ENCODE results near the gene IGFBPL1.
"Not testable (repeated sequence)": the region's sequence is repeated elsewhere in the genome, so short reads cannot be mapped to it uniquely, and the experiment has no call there.

The IGFBPL1 gene

DNA sequence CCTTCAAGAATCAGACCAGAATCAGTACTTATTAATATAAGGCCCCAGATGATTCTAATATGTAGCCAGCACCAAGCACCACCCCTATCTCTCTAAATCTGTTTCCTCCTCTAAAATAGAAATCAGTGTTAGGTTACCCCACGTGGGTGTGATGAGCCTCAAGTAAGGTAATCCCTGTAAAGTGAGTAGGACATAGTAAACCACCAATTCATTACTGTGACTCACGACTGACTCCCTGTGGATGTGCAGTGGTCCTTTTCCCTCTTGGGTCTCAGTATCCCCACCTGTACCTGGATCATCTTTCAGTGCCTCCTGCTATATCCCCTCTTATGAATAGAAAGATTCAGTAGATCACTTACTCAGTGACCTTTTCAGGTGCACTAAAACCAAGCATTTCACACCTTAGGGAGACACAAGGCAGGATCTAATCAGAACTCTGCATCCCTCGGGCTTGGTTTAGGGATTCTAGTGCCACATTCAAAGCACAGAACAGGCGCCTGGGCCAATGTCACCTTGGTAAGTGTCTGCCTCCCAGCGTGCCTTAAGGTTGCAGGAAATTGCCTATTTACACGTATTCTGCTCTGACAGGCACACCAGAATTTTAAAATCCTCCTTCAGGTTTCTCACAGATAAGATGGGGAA lies 43.9 kb downstream of the IGFBPL1 start:
- DNase-seq (ENCODE audit: extremely low read depth in 1 of 2, low read depth in 1 of 2), result no peak

DNA sequence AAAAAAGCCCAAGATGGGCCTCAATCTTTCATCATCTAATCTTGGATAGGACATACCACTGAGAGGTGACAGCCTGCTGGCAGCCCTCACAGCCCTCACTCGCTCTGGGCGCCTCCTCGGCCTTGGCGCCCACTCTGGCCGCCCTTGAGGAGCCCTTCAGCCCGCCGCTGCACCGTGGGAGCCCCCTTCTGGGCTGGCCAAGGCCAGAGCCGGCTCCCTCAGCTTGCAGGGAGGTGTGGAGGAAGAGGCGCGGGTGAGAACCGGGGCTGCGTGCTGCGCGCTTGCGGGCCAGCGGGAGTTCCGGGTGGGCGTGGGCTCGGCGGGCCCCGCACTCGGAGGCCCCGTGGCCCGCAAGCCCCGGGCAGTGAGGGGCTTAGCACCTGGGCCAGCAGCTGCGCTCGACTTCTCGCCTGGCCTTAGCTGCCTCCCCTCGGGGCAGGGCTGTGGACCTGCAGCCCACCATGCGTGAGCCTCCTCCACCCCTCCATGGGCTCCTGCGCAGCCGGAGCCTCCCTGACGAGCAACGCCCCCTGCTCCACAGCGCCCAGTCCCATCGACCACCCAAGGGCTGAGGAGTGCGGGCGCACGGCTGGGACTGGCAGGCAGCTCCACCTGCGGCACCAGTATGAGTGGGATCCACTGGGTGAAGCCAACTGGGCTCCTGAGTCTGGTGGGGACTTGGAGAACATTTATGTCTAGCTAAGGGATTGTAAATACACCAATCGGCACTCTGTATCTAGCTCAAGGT lies 46.7 kb downstream of the IGFBPL1 start:
- not testable (repeated sequence) for DNase-seq (ENCODE audit: extremely low read depth in 1 of 2, low read depth in 1 of 2)

DNA sequence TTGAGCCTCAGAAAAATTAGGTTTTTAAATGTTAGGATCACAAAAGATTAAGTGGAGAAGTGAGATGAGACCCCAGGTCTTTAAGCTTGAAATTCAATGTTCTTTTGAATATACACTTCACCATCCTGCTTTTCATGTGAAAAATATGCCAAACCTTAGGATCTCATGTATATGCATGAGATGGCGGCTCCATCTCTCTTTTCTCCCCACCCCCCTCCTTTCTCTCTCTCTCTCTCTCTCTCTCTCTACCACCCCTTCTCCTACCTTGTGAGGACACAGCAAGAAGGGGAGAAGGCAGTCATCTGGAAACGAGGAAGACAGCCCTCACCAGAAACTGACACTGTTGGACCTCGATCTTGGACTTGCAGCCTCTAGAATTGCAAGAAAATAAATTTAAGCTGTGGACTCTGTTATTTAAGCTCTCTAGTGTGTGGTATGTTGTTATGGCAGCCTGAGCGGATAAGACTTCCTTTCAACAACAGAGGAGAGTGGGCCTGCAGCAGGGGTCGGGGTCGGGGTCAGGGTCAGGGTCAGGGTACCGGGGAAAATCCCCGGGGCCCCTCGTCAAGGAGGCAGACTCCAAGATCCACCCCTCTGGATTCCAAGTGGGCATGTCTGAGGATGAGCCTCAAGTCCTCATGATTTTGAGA lies 48.1 kb downstream of the IGFBPL1 start:
- no peak for DNase-seq (ENCODE audit: extremely low read depth in 1 of 2, low read depth in 1 of 2)

- no peak for DNase-seq (ENCODE audit: extremely low read depth in 1 of 2, low read depth in 1 of 2)
Observed at GRCh38 chr9:38375572-38375963, 48.7 kb downstream of the IGFBPL1 start.

- DNase-seq (ENCODE audit: extremely low read depth in 1 of 2, low read depth in 1 of 2), result no peak
Observed at GRCh38 chr9:38374847-38375571, 49.2 kb downstream of the IGFBPL1 start.

DNA sequence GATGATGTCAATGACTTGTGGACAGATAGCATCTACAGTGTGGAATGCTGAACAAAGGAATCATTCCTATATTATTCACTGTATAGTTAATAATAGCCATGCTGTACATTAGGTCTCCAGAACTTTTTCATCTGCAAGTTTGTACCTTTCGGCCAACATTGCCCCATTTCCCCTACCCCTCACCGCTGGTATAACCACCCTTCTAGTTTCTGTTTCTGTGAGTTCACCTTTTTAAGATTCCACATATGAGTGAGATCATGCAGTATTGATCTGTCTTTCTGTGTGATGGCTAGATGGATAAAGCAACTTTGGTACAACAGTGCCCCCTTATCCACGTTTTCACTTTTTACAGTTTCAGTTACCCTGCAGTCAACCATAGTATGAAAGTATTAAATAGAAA lies 50.6 kb downstream of the IGFBPL1 start:
- no peak for DNase-seq (ENCODE audit: extremely low read depth in 1 of 2, low read depth in 1 of 2)

GRCh38 chr9:38372762-38373619 lies 51.3 kb downstream of the IGFBPL1 start:
- no peak for DNase-seq (ENCODE audit: extremely low read depth in 1 of 2, low read depth in 1 of 2)

GRCh38 chr9:38371495-38371894 lies 52.8 kb downstream of the IGFBPL1 start:
- DNase-seq (ENCODE audit: extremely low read depth in 1 of 2, low read depth in 1 of 2), result no peak

DNA sequence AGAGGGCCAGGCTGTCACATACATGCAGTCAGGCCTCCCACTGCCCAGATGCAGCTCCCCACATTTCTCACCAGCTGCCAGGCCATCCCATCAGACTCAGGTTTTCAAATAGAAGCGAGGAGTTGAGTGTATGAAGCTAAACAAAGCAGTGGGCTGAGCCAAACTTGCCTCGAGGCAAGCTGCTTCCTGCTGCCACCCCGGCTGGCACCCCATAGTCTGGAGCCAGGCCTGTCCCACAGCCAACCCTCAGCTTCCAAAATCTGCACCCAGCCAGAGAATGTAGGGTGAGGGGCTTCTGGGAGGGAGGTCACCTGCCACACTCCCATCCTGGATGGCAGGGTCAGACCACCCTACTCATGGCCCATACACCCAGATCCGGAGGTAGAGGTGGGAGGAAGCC lies 54.1 kb downstream of the IGFBPL1 start:
- DNase-seq (ENCODE audit: extremely low read depth in 1 of 2, low read depth in 1 of 2), result no peak

DNA sequence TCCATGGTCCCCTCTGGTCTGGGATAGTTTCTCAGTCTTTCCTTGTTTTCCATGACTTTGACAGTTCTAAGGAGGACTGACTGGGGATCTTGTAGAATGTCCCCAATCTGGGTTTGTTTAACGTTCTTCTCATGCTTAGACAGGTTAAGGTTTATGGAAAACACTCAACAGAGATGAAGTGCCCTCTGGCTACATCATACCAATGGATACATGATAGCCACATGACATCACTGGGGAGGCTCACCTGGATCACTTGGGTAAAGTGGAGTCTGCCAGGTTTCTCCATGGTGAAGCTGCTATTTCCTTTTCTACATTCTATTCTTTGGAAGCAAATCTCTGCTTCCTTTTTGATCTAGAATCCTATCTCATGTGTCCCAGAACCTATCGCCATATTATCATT lies 55.5 kb downstream of the IGFBPL1 start:
- no peak for DNase-seq (ENCODE audit: extremely low read depth in 1 of 2, low read depth in 1 of 2)

DNA sequence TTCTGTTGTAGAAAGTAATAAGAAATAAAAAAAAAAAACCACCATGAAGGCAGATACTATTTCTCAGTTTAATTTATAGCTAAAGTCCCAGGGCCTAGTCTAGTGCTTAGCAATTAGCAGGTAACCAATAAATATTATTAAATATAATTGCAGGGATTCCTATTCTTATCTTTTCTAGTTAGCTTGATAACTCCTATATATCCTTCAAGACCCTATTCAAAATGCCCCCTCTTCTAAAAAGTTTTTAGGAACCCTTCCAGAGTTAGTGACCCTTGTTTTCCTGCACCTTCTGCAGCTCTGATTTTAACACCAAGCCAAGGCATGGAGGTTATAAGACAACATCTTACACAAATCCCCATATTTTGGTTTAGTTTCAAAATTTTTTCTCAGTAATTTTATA lies 56.4 kb downstream of the IGFBPL1 start:
- DNase-seq (ENCODE audit: extremely low read depth in 1 of 2, low read depth in 1 of 2), result no peak

GRCh38 chr9:38363589-38363925 lies 60.7 kb downstream of the IGFBPL1 start:
- no peak for DNase-seq (ENCODE audit: extremely low read depth in 1 of 2, low read depth in 1 of 2)

DNA sequence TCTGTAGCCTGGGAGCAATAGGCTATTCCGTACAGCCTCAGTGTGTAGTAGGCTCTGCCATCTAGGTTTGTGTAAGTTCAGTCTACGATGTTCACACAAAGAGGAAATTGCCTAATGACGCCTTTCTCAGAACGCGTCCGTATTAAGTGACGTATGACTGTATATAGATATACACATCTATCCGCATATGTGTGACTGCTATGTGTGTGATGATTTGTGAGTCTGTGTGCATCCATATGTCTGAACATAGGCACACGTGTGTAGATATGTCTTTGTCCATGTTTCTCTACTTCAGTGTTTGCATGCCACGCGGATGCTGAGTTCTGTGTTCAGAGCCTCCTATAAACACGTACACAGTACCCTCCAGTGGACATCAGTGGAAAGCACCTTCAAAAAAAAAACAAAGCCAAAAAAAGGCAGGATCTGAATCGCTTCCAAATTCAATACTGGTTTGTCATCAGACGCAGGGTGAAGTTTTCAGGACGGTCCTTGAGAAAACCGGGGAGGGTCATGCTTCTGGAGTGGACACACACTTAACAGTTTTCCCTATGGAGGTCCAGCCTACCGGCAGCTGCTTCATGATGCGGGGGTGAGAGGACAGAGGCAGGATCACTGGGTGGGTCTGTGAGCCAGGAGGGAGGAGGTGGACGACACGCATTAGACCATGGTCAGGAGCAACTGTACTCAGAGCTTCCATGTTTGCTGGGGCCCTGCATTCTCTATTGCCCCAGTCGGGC lies 61.2 kb downstream of the IGFBPL1 start:
- no peak for DNase-seq (ENCODE audit: extremely low read depth in 1 of 2, low read depth in 1 of 2)

DNA sequence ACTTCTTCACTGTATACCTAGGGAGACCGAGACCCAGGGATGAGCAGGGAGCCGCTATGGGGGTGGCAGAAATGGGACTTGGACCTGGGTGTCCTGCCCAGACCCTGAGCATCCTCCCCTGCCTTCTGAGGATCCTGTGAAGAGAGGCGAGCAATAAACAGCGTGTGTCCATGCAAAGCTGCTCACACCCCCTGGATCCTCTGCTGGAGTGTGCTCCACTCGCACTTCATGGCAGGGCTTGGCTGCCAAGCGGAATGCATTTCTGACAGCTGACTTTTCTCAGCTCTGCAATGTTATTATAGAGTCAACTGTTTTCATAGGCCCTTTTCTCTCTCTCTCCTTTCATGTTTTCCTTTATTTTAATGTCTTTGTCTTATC lies 62.8 kb downstream of the IGFBPL1 start:
- no peak for DNase-seq (ENCODE audit: extremely low read depth in 1 of 2, low read depth in 1 of 2)

DNA sequence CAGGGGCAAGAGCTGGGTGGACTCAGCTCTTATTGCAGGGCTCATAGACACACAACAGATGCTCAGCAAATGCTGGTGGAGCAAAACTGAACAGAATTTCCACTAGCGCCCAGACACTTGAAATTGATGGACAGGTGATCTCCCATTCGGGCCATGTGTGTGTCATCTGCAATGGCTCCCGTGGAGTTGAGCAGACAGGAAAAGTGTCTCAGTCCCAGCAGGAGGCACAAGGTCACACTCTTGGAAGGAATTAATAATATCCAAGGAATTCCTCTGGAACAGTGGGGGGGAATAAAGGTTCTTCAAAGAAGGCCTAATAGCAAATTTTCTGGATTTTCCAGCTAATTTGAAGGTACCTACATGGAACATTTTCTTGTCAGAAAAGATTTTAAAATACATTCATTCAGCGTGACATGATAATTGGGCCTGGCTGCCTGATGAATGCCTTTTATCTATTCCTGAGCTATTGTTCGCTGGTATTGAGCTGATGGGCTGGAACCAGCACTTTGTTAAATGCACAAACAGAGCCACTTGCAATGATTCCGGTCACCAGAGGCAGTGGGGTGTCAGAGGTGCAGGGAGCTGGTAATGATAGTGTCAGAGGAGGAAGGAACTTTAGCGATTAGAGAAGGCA lies 63.3 kb downstream of the IGFBPL1 start:
- no peak for DNase-seq (ENCODE audit: extremely low read depth in 1 of 2, low read depth in 1 of 2)

DNA sequence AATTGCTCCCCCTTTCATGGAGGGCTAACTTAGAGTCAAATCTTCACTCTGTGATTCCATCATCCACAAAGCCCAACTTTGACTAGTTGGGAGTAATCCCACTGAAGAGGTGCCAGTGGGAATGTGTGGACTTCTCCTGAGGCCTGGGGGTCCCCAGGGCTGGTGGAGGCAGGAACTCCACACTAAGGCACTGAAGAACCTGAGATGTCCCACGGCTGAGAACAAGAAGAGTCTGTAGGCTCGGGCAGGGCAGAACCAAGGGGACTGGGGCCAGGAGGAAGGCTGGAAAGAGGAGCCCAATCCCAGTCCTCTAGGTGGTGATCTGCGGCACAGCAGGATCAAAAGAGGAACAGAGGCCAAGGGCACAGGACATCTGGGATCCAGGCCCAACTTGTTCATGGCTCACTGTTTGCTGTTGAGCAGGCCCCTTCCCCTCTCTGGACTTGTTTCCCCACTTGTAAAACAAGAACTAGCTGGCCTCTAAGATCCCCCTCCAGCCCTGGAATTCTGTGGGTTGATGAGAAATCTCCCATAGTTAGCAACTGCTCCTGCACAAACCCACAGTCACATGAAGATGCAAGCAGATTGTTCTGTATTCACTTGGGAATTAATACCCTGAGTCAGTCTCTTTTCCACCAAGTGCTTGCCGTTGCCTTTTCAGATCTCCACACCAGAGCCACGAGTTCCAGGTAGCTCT lies 64.4 kb downstream of the IGFBPL1 start:
- no peak for DNase-seq (ENCODE audit: extremely low read depth in 1 of 2, low read depth in 1 of 2)

- no peak for DNase-seq (ENCODE audit: extremely low read depth in 1 of 2, low read depth in 1 of 2)
Observed at GRCh38 chr9:38359297-38359653, 65.0 kb downstream of the IGFBPL1 start.

- no peak for DNase-seq (ENCODE audit: extremely low read depth in 1 of 2, low read depth in 1 of 2)
Observed at GRCh38 chr9:38358390-38359296, 65.6 kb downstream of the IGFBPL1 start.
